ENCODE data around the gene NUCB2.

DNA sequence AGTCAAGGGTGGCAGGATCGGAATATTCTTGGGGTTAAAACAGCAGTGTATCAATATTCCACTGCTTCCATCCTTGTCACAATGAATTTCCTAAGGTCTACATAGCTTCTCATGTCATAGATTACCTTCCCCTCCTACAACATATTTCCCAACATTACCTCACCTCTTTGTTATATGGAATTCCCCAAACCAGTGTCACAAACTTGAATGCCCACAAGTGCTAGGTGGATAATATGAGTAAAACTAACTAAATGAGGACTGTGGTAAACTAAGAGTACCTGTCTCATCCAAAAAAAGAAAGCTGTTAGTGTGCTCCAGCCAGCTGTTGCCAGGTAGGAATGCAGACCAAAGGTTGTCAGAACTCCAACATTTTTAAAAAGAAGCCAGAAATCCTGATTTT lies 17.0 kb upstream of the NUCB2 start:
- TF ChIP-seq POLR2AphosphoS5 (IDR thresholded peaks at IDR 0.05; ENCODE audit: borderline replicate concordance, low read depth, low read length), result no peak
- no peak for TF ChIP-seq EZH2 (IDR thresholded peaks at IDR 0.05)
- no peak for TF ChIP-seq FOXP2 (optimal IDR thresholded peaks at IDR 0.05; ENCODE audit: control extremely low read depth, extremely low read length, insufficient read depth)

Data from SK-N-MC (cell line).